Measurements from ENCODE around the gene DPP10. TPM values are rescaled to one million over a fixed set of nuclear protein-coding genes. Genes with fewer than 3 reads are reported as not detected.
"Not testable (repeated sequence)": the region's sequence is repeated elsewhere in the genome, so short reads cannot be mapped to it uniquely, and the experiment has no call there.

Gene DPP10
- total and polyA plus RNA-seq, 4 donors: 0.08 to 5.0 (median 0.27) TPM

GRCh38 chr2:115414466-115414865, 972.0 kb downstream of the DPP10 start:
- no peak for TF ChIP-seq CTCF (IDR thresholded peaks at IDR 0.05; ENCODE audit: control extremely low read depth, extremely low read depth)
- Histone ChIP-seq H3K4me1 (ENCODE audit: control insufficient read depth in 5 of 5, insufficient read depth in 5 of 5, low read length in 5 of 5) (peaks cover 0 to 16% (median 0%) of the 10 kb centered on the region in 5 donors), H3K4me3 (no peak overlapping the region), H3K9ac (ENCODE audit: insufficient read depth in 1 of 2, low read length in 2 of 2) (no peak overlapping the region), H3K27me3 (ENCODE audit: control insufficient read depth in 3 of 3, insufficient read depth in 3 of 3, low read length in 2 of 3) (no peaks in the 10 kb centered on the region), H3K9me3 (ENCODE audit: control insufficient read depth in 4 of 4, insufficient read depth in 3 of 4, low read length in 3 of 4) (peaks cover 0 to 1% (median 0%) of the 10 kb centered on the region in 4 donors), H3K27ac (ENCODE audit: low read depth in 1 of 2, low read length in 1 of 2) (no peak overlapping the region), H3K36me3 (ENCODE audit: control insufficient read depth in 4 of 4, insufficient read depth in 4 of 4, low read length in 4 of 4) (no peaks in the 10 kb centered on the region)
- 30 to 75% methylated on average over 2 of the region's 2 CpGs for WGBS, 2 donors
- no peak for ATAC-seq (ENCODE audit: insufficient read depth, low FRiP score)
- peak; percentile 23 to 97 (median 95) for DNase-seq

GRCh38 chr2:115422004-115422634, 979.7 kb downstream of the DPP10 start:
- 75 to 77% methylated on average over 3 of the region's 3 CpGs for WGBS, 2 donors
- TF ChIP-seq CTCF (IDR thresholded peaks at IDR 0.05; ENCODE audit: control extremely low read depth, extremely low read depth): no peak
- Histone ChIP-seq H3K27me3 (ENCODE audit: control insufficient read depth in 3 of 3, insufficient read depth in 3 of 3, low read length in 2 of 3) (no peaks in the 10 kb centered on the region), H3K4me1 (ENCODE audit: control insufficient read depth in 5 of 5, insufficient read depth in 5 of 5, low read length in 5 of 5) (no peaks in the 10 kb centered on the region), H3K27ac (ENCODE audit: low read depth in 1 of 2, low read length in 1 of 2) (no peak overlapping the region), H3K36me3 (ENCODE audit: control insufficient read depth in 4 of 4, insufficient read depth in 4 of 4, low read length in 4 of 4) (no peaks in the 10 kb centered on the region), H3K9me3 (ENCODE audit: control insufficient read depth in 4 of 4, insufficient read depth in 3 of 4, low read length in 3 of 4) (peaks cover 0 to 2% (median 1%) of the 10 kb centered on the region in 4 donors), H3K4me3 (no peak overlapping the region), H3K9ac (ENCODE audit: insufficient read depth in 1 of 2, low read length in 2 of 2) (no peak overlapping the region)
- ATAC-seq (ENCODE audit: insufficient read depth, low FRiP score): no peak
- DNase-seq: no peak

- H3K27ac ChIP-seq (ENCODE audit: low read depth in 1 of 2, low read length in 1 of 2): no peak overlapping the region
- H3K4me3 ChIP-seq: no peak overlapping the region
- H3K36me3 ChIP-seq (ENCODE audit: control insufficient read depth in 4 of 4, insufficient read depth in 4 of 4, low read length in 4 of 4): no peaks in the 10 kb centered on the region
- TF ChIP-seq CTCF (IDR thresholded peaks at IDR 0.05; ENCODE audit: control extremely low read depth, extremely low read depth): no peak
- no peak overlapping the region for H3K9ac ChIP-seq (ENCODE audit: insufficient read depth in 1 of 2, low read length in 2 of 2)
- H3K27me3 ChIP-seq (ENCODE audit: control insufficient read depth in 3 of 3, insufficient read depth in 3 of 3, low read length in 2 of 3): no peaks in the 10 kb centered on the region
- H3K4me1 ChIP-seq (ENCODE audit: control insufficient read depth in 5 of 5, insufficient read depth in 5 of 5, low read length in 5 of 5): no peaks in the 10 kb centered on the region
- H3K9me3 ChIP-seq (ENCODE audit: control insufficient read depth in 4 of 4, insufficient read depth in 3 of 4, low read length in 3 of 4): peaks cover 0 to 9% (median 2%) of the 10 kb centered on the region in 4 donors
- ATAC-seq (ENCODE audit: insufficient read depth, low FRiP score) (no peak), DNase-seq (no peak)
- 76 to 84% methylated on average over 1 of the region's 1 CpG for WGBS, 2 donors
These were observed 985.0 kb downstream of the DPP10 start for GRCh38 chr2:115427436-115427835.

- H3K4me1 ChIP-seq (ENCODE audit: control insufficient read depth in 5 of 5, insufficient read depth in 5 of 5, low read length in 5 of 5); H3K9me3 ChIP-seq (ENCODE audit: control insufficient read depth in 4 of 4, insufficient read depth in 3 of 4, low read length in 3 of 4); H3K27ac ChIP-seq (ENCODE audit: low read depth in 1 of 2, low read length in 1 of 2); ATAC-seq (ENCODE audit: insufficient read depth, low FRiP score); DNase-seq; H3K27me3 ChIP-seq (ENCODE audit: control insufficient read depth in 3 of 3, insufficient read depth in 3 of 3, low read length in 2 of 3); H3K9ac ChIP-seq (ENCODE audit: insufficient read depth in 1 of 2, low read length in 2 of 2); H3K4me3 ChIP-seq; H3K36me3 ChIP-seq (ENCODE audit: control insufficient read depth in 4 of 4, insufficient read depth in 4 of 4, low read length in 4 of 4): not testable (repeated sequence)
- WGBS, 2 donors: 26 to 31% methylated on average over 6 of the region's 6 CpGs
These were observed 998.3 kb downstream of the DPP10 start for GRCh38 chr2:115440746-115441145.

Measured in lung (tissue), 12 donors.